ENCODE results near the gene MAP3K20. TPM values are rescaled to one million over a fixed set of nuclear protein-coding genes. Genes with fewer than 3 reads are reported as not detected.

MAP3K20 gene
- total RNA-seq, 4 donors from 2014 or later = 43.0 to 76.1 (median 65.2) TPM

DNA sequence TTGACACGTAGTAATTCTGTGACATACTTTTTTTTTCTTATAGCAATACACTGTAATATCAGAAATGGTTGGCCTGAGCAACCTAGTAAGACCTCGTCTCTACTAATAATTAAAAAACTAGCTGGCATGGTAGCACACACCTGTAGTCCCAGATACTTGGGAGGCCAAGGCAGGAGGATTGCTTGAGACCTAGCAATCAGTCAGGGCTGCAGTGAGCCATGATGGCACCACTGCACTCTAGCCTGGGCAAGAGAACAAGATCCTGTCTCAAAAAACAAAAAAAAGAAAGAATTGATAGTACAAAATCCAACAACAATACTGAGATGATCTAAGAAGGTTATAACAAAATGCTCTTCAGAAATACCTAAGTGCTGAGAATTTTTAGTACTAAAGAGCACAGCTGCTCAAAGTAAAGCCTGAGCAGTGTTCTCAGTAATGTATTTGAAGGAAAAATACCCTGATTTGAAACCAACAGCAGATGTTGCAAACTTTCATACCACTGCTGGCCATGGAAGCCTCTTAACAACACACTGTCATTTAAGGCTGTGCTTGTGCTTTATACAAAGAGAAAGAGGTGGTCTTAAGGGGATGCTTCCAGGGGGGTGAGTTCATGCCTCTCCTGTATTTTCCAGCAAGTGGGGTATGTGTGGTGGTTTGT lies 146.4 kb downstream of the MAP3K20 start:
- TF ChIP-seq CTCF (IDR thresholded peaks at IDR 0.05; ENCODE audit: low read depth) = no peak

DNA sequence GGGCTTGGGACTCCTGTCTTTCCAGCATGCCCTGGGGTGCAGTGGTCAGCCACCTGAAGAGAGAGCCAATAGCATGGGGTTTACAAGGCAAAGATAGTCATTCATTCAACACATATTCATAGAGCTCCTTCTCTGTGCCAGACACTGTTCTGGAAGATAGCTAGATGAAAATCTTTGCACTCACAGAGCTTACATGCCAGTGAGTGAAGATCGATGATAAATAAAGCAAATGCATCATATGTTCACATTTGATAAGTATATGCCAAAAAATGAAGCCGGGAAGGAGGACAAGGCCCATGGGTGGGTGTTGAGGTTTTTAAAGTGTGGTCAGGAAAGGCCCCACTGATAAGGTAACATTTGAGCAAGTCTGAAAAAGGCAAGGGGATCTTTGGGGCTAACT lies 148.2 kb downstream of the MAP3K20 start:
- TF ChIP-seq CTCF (IDR thresholded peaks at IDR 0.05; ENCODE audit: low read depth) = no peak

DNA sequence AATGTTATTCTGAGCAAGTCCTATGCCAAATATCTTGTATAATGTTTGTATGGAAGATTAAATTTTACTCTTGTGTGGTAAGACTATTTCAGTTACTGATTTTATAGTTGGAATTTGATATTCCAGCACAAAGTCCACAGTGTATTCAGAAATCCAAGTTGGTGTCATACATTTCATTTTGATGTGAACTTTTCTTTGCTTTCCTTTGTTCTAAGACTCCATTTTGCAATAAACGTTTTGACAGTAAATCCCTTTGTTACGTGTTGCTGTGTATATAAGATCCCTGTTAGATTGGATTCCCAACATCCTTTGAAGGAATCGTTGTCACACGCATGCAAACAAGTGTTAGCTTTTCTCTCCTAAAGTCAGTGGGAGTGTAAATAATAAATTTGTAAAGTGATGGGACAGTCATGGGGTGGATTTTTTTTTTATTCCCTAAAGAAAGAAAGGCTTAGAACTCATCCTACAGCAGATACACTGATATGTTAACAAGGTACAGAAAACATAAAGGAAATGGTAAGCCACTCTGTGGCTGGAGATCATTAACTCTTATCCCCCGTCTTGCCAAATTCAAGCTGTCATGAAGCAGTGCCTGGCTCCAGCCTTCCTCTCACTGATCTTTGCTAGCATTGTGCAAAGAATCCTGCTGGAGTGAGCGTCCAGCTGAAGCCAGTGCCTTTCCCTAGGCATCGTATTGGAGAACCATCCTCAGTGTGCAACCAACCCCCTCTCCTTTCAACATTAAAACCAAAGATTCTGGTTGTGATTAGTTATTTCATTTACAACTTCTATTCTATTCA lies 151.5 kb downstream of the MAP3K20 start:
- no peak for TF ChIP-seq CTCF (IDR thresholded peaks at IDR 0.05; ENCODE audit: low read depth)

GRCh38 chr2:173229086-173229485 lies 153.4 kb downstream of the MAP3K20 start:
- TF ChIP-seq CTCF (IDR thresholded peaks at IDR 0.05; ENCODE audit: low read depth) = no peak

GRCh38 chr2:173230181-173230580 lies 154.5 kb downstream of the MAP3K20 start:
- no peak for TF ChIP-seq CTCF (IDR thresholded peaks at IDR 0.05; ENCODE audit: low read depth)

DNA sequence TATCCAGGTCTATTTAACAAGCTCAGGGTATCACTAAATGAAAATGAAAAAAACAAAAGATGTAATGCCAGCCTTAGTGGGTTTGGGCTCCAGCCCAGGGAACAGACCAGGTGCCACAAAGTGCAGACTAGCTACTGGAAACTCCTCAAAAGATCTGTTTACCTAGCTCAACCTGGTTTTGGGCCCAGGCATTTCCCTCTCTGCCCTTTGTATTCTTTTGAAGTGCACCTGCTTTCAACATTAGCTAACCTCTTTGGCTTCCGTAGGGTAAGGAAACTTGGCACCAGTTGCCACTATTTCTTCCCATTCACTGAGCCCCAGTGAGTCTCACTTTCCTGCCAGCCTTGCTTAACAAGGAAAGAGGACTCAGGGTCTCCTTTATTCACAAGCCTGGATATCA lies 155.4 kb downstream of the MAP3K20 start:
- TF ChIP-seq CTCF (IDR thresholded peaks at IDR 0.05; ENCODE audit: low read depth) = no peak

GRCh38 chr2:173231465-173231864 lies 155.8 kb downstream of the MAP3K20 start:
- TF ChIP-seq CTCF (IDR thresholded peaks at IDR 0.05; ENCODE audit: low read depth) = no peak
